OCI-LY3 (cell line): ENCODE results near the gene EVX2.

Experiments used
- H2AFZ ChIP-seq: fragments of 200-600, 300-600 bp; shearing (Covaris generic); 2 replicates; pipeline ENCODE4 v1.6.0; 2014; ENCODE audit warnings: antibody characterized with exemption, low read depth, low read length
- H3K27ac ChIP-seq: fragments of 200-600, 300-600 bp; sonication (generic); 2 replicates; pipeline ENCODE4 v1.5.1; 2014; ENCODE audit warnings: mild to moderate bottlenecking, low read length, moderate library complexity, mixed read lengths
- H3K27me3 ChIP-seq: fragments of 200-600, 300-600 bp; sonication (generic); 2 replicates; pipeline ENCODE4 v1.6.1; 2014; ENCODE audit warnings: low read depth, low read length, mixed read lengths
- H3K36me3 ChIP-seq: fragments of 200-600, 300-600 bp; sonication (generic); replicated peaks from 2 replicates; pipeline ENCODE3; 2014; ENCODE audit warnings: low read depth, low read length, mixed read lengths
- H3K4me1 ChIP-seq: fragments of 300-600, 200-600 bp; sonication (generic); 2 replicates; pipeline ENCODE4 v1.6.1; 2014; ENCODE audit warnings: low read length, mixed read lengths
- H3K4me2 ChIP-seq: fragments of 200-600, 300-600 bp; sonication (generic); 2 replicates; pipeline ENCODE4 v1.6.1; 2014; ENCODE audit warnings: low read length, mixed read lengths
- H3K4me3 ChIP-seq: fragments of 300-600, 200-600 bp; sonication (generic); 2 replicates; pipeline ENCODE4 v1.5.1; 2014; ENCODE audit warnings: antibody characterized with exemption, mild to moderate bottlenecking, low read length, moderate library complexity
- H3K79me2 ChIP-seq: fragments of 300-600, 200-600 bp; shearing (Covaris generic); 2 replicates; pipeline ENCODE4 v1.6.1; 2014; ENCODE audit warnings: mild to moderate bottlenecking, low read length, mixed read lengths
- H3K9ac ChIP-seq: fragments of 300-600, 200-600 bp; shearing (Covaris generic); 2 replicates; pipeline ENCODE4 v1.6.0; 2014; ENCODE audit warnings: mild to moderate bottlenecking, low read length, moderate library complexity
- H3K9me3 ChIP-seq: fragments of 200-600, 300-600 bp; shearing (Covaris generic); 2 replicates; pipeline ENCODE4 v1.6.1; 2014; ENCODE audit warnings: low read length, mixed read lengths; ENCODE audit not compliant: insufficient read depth
- H4K20me1 ChIP-seq: fragments of 200-600, 300-600 bp; sonication (generic); 2 replicates; pipeline ENCODE4 v1.6.1; 2016; ENCODE audit warnings: low read length, mixed read lengths; ENCODE audit not compliant: insufficient read depth
- CTCF ChIP-seq: fragments of 200-600, 300-600 bp; sonication (generic); IDR thresholded peaks from 2 replicates; pipeline ENCODE4 v1.5.1; 2014; ENCODE audit warnings: antibody characterized with exemption, low read length, low read depth
- EZH2phosphoT487 ChIP-seq: fragments of 200-600 bp; shearing (Covaris generic); IDR thresholded peaks from 2 replicates; pipeline ENCODE4 v1.6.1; 2018; ENCODE audit warnings: antibody characterized with exemption, mixed run types, low read depth

Gene EVX2

GRCh38 chr2:176084611-176085119 is 903 bp upstream of the EVX2 start:
- no peak for TF ChIP-seq CTCF
- TF ChIP-seq EZH2phosphoT487, result no peak
- Histone ChIP-seq H3K27me3 (no peaks in the 10 kb centered on the region; the same call in 1 of the 2 replicates), H3K4me2 (no peak overlapping the region), H3K4me3 (no peak overlapping the region), H4K20me1 (no peaks in the 10 kb centered on the region), H3K9ac (no peak overlapping the region), H3K9me3 (no peaks in the 10 kb centered on the region), H3K27ac (no peak overlapping the region), H2AFZ (no peak overlapping the region), H3K36me3 (no peaks in the 10 kb centered on the region), H3K4me1 (no peaks in the 10 kb centered on the region), H3K79me2 (no peaks in the 10 kb centered on the region)

GRCh38 chr2:176082824-176083751 is 674 bp downstream of the EVX2 start:
- Histone ChIP-seq H2AFZ (no peak overlapping the region), H3K4me3 (no peak overlapping the region), H3K4me1 (no peaks in the 10 kb centered on the region), H3K27ac (no peak overlapping the region), H4K20me1 (no peaks in the 10 kb centered on the region), H3K9ac (no peak overlapping the region), H3K36me3 (no peaks in the 10 kb centered on the region), H3K9me3 (no peaks in the 10 kb centered on the region), H3K27me3 (no peaks in the 10 kb centered on the region), H3K4me2 (no peak overlapping the region), H3K79me2 (no peaks in the 10 kb centered on the region)
- TF ChIP-seq CTCF (no peak), EZH2phosphoT487 (no peak)

- Histone ChIP-seq H3K27ac (no peak overlapping the region), H4K20me1 (no peaks in the 10 kb centered on the region), H3K4me1 (no peaks in the 10 kb centered on the region), H3K4me2 (no peak overlapping the region), H2AFZ (no peak overlapping the region), H3K9me3 (no peaks in the 10 kb centered on the region), H3K79me2 (no peaks in the 10 kb centered on the region), H3K27me3 (no peaks in the 10 kb centered on the region), H3K4me3 (no peak overlapping the region), H3K36me3 (no peaks in the 10 kb centered on the region), H3K9ac (no peak overlapping the region)
- no peak for TF ChIP-seq CTCF
- no peak for TF ChIP-seq EZH2phosphoT487
Measured at GRCh38 chr2:176082525-176082823, 1.3 kb downstream of the EVX2 start.

- Histone ChIP-seq H4K20me1 (no peaks in the 10 kb centered on the region), H3K4me2 (no peak overlapping the region), H3K4me1 (no peaks in the 10 kb centered on the region), H3K27me3 (no peaks in the 10 kb centered on the region), H2AFZ (no peak overlapping the region), H3K9me3 (no peaks in the 10 kb centered on the region), H3K36me3 (no peaks in the 10 kb centered on the region), H3K79me2 (no peaks in the 10 kb centered on the region), H3K27ac (no peak overlapping the region), H3K4me3 (no peak overlapping the region), H3K9ac (no peak overlapping the region)
- TF ChIP-seq CTCF (no peak), EZH2phosphoT487 (no peak)
Measured at GRCh38 chr2:176081837-176082524, 1.8 kb downstream of the EVX2 start.
